Epithelial cell of esophagus (primary cell): ENCODE results near the gene FGD2.
"Not testable (repeated sequence)": the region's sequence is repeated elsewhere in the genome, so short reads cannot be mapped to it uniquely, and the experiment has no call there.

Experiments
- DNase-seq: peaks from one replicate; pipeline ENCODE4 v3.0.0; 2010; ENCODE audit warnings: low read depth
- H3K4me3 ChIP-seq: 2 replicates; pipeline ENCODE4 v1.5.1; 2011; ENCODE audit warnings: mild to moderate bottlenecking, low read length, control low read depth
- CTCF ChIP-seq: IDR thresholded peaks from 2 replicates; pipeline ENCODE4 v1.5.1; 2011; ENCODE audit warnings: low read depth, mild to moderate bottlenecking, low read length, control low read depth, inconsistent platforms; ENCODE audit not compliant: insufficient read depth; ENCODE audit errors: missing control alignments

The FGD2 gene

DNA sequence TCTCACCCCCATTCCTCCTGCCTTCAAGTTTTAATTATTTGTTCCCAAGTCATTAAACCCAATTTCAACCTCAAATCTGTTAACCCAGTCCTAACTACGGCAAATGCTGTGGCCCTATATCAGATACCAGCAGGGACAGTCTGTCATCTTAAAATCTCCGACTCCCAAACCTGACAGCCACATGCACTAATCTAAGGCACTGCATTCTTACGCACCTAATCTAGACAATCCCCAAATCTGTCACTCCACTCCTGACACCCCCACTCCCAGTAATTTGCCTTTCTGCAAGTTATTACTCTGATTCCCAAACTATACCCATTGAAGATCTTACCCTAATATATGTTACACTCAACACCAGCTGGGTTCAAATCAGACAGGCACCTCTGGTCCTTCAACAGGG lies 21.9 kb upstream of the FGD2 start:
- no peak for DNase-seq
- TF ChIP-seq CTCF = no peak
- H3K4me3 ChIP-seq = no peak overlapping the region

- peak; percentile 45 for DNase-seq
- peak overlapping the region; percentile 92 for H3K4me3 ChIP-seq
- no peak for TF ChIP-seq CTCF
These were observed 20.7 kb upstream of the FGD2 start for GRCh38 chr6:36984581-36985416.

GRCh38 chr6:36985417-36985807 lies 20.0 kb upstream of the FGD2 start:
- TF ChIP-seq CTCF = no peak
- H3K4me3 ChIP-seq = peak overlapping the region; percentile 92
- no peak for DNase-seq

DNA sequence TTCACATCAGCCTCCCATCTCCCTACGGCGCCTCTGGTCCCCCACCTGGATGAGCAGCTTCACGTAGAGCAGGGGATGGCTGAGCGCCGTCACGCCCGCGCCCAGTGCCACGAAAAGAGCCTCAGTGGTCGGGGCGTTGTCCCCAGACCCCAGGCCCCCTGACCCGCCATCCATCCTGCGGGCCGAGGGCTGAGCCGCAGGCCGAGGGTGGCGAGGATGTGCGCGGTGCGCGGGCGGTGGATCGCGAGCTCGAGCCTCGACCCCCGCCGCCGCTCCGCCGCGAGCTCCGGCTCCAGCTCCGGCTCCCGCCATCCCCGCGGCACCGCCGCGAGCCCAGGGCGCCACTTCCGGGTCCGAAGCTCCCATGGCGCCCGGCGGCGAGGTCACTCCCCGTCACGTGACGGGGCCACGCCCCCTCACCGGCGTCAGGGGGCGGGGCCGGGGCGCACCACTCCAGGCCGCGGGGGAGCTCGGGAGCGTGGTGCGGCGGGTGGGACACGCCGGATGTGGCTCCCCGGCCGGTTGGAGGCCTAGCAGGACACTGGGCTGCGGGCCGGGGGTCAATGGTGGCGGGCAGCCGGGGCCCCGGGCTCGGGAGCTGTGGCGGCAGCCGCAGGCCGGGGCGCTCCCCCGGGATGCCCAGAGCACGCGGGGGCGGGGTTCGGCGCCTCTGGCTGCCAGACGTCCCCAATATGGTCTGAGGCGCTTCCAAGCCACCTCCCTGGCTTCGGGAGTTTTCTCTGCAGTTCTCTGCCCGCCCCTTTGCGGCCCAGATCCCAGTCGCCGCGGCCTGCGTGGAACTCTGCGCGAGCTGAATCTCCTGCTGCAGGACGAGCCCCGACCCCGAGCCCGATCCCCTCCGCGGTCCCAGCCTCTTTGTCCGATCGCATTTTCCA lies 19.4 kb upstream of the FGD2 start, which contains the start of gene MTCH1:
Gene MTCH1 (minus strand): TSS at position 389 of the 896 bp plus-strand sequence. CDS start 23 bp downstream, at position 366.
- H3K4me3 ChIP-seq = peak within 1 kb of the TSS; percentile 92
- TF ChIP-seq CTCF = no peak
- DNase-seq = peak; percentile 89

DNA sequence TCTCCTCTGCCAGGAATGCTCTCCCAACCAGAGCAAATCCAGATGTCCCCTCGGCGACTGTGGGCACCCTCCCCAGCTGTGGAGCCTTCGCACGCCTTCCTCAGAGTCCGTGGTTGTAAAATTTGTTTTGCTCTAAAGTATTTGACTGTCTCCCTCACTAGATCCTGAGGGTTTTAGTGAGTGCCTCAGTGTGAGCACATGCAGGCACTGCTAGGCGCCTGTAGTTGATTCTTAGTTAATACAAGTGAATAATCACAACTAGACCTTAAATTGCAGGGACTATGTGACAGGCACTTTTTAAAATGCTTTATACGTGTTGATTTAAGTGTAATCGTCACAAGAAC lies 18.8 kb upstream of the FGD2 start:
- H3K4me3 ChIP-seq = peak overlapping the region; percentile 92
- DNase-seq = no peak
- no peak for TF ChIP-seq CTCF

DNA sequence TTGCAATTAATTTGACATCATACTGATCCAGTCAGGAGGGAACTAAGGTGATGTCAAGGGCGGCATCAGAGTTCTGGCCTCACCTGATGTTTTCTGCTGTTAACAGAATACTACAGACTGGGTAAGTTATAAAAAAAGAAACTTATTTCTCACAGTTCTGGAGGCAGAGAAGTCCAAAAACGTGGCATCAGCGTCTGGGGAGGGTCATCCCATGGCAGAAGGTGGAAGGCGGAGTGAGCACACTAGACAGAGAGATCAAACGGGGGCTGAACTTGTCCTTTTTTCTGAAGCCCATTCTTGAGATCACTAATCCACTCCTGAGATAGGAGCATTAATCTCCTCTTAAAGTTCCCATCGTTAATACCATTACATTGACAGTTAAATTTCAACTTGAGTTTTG lies 16.2 kb upstream of the FGD2 start:
- H3K4me3 ChIP-seq = no peak overlapping the region
- no peak for TF ChIP-seq CTCF
- DNase-seq = no peak

- H3K4me3 ChIP-seq, DNase-seq: not testable (repeated sequence)
These were observed 15.1 kb upstream of the FGD2 start for GRCh38 chr6:36990401-36990800.
